Vagina (tissue), 2 donors: Measurements from ENCODE around the gene RAB11FIP4. TPM values are rescaled to one million over a fixed set of nuclear protein-coding genes. Genes with fewer than 3 reads are reported as not detected.
A peak's percentile ranks its signal among the peaks of the same experiment; 100 is the strongest.

ENCODE experiments used
- DNase-seq, 2 donors: peaks; one replicate each; pipeline ENCODE4 v3.0.0-alpha.2; 2017; ENCODE audit errors: extremely low spot score in 2 of 2
- H3K27ac ChIP-seq: fragments of 200-600 bp; sonication (generic); one replicate; pipeline ENCODE4 v1.5.1; 2019
- H3K27me3 ChIP-seq: fragments of 200-600 bp; sonication (generic); one replicate; pipeline ENCODE4 v1.5.1; 2019
- H3K36me3 ChIP-seq, 2 donors: fragments of 200-600 bp; sonication (generic); one replicate each; pipeline ENCODE4 v1.5.1; 2017 to 2019
- H3K4me1 ChIP-seq: fragments of 200-600 bp; sonication (generic); one replicate; pipeline ENCODE4 v1.5.1; 2019
- H3K4me3 ChIP-seq, 2 donors: fragments of 200-600 bp; sonication (generic); 1 replicate in 1 of 2; 2 replicates in 1 of 2; pipeline ENCODE4 v1.5.1; 2016 to 2019
- H3K9me3 ChIP-seq: fragments of 200-600 bp; sonication (generic); one replicate; pipeline ENCODE4 v1.5.1; 2019
- CTCF ChIP-seq, 3 experiments: fragments of 450-650 bp in 2 of 3; fragments of 200-600 bp in 1 of 3; sonication (generic) in 1 of 3; IDR thresholded peaks; one replicate each; pipeline ENCODE4 v1.5.1; 2017 to 2019; ENCODE audit warnings: antibody characterized with exemption in 3 of 3, mild to moderate bottlenecking in 2 of 3, moderate library complexity in 2 of 3
- POLR2A ChIP-seq, 2 donors: fragments of 450-650 bp; IDR thresholded peaks; one replicate each; pipeline ENCODE4 v1.6.1; 2017; ENCODE audit warnings: antibody characterized with exemption in 2 of 2, mild to moderate bottlenecking in 2 of 2, moderate library complexity in 2 of 2
- POLR2AphosphoS5 ChIP-seq, 2 donors: sonication (generic); formaldehyde crosslinking; IDR thresholded peaks; one replicate each; pipeline ENCODE4 v1.9.0; 2017; ENCODE audit warnings: antibody characterized with exemption in 2 of 2, mild to moderate bottlenecking in 2 of 2, low read depth in 1 of 2; ENCODE audit not compliant: insufficient read depth in 1 of 2
- intact Hi-C: fragments of 100-400 bp; cut with DNase I; formaldehyde crosslinking; loops from one replicate; pipeline ENCODE4 v1.15.1; 2023
- total RNA-seq: library from RNA; depleted of rRNA; stranded (reverse); fragments of >200 nt; gene quantifications from one replicate; pipeline ENCODE4 v1.2.3, GENCODE V29; 2016

RAB11FIP4 gene
- total RNA-seq, 1 donor from 2014 or later = 11.0 TPM

- TF ChIP-seq POLR2A (IDR thresholded peaks at IDR 0.05) = no peak
- TF ChIP-seq CTCF (IDR thresholded peaks at IDR 0.05) = no peak
- TF ChIP-seq POLR2AphosphoS5 (IDR thresholded peaks at IDR 0.05; ENCODE audit: insufficient read depth in 1 of 2, low read depth in 1 of 2) = no peak
- Histone ChIP-seq H3K9me3 (no peaks in the 10 kb centered on the region), H3K4me3 (no peak overlapping the region), H3K27me3 (no peaks in the 10 kb centered on the region), H3K27ac (no peak overlapping the region), H3K36me3 (no peaks in the 10 kb centered on the region), H3K4me1 (peaks cover 18% of the 10 kb centered on the region)
- intact Hi-C loops = no loop called here
- DNase-seq = peak; percentile 54 to 64
Observed at GRCh38 chr17:31393749-31394146, 2.3 kb downstream of the RAB11FIP4 start.

- Histone ChIP-seq H3K4me1 (peaks cover 18% of the 10 kb centered on the region), H3K4me3 (no peak overlapping the region), H3K27me3 (no peaks in the 10 kb centered on the region), H3K9me3 (no peaks in the 10 kb centered on the region), H3K36me3 (no peaks in the 10 kb centered on the region), H3K27ac (no peak overlapping the region)
- peak in 1 of 2 donors; percentile 43 for DNase-seq
- TF ChIP-seq POLR2AphosphoS5 (IDR thresholded peaks at IDR 0.05; ENCODE audit: insufficient read depth in 1 of 2, low read depth in 1 of 2) (no peak), CTCF (IDR thresholded peaks at IDR 0.05) (no peak), POLR2A (IDR thresholded peaks at IDR 0.05) (no peak)
- intact Hi-C loops = no loop called here
Observed at GRCh38 chr17:31394544-31394943, 3.1 kb downstream of the RAB11FIP4 start.

- H3K36me3 ChIP-seq = no peaks in the 10 kb centered on the region
- no peak overlapping the region for H3K4me3 ChIP-seq
- H3K9me3 ChIP-seq = no peaks in the 10 kb centered on the region
- H3K27ac ChIP-seq = no peak overlapping the region
- TF ChIP-seq POLR2AphosphoS5 (IDR thresholded peaks at IDR 0.05; ENCODE audit: insufficient read depth in 1 of 2, low read depth in 1 of 2) = no peak
- TF ChIP-seq CTCF (IDR thresholded peaks at IDR 0.05) = no peak
- TF ChIP-seq POLR2A (IDR thresholded peaks at IDR 0.05) = no peak
- no peaks in the 10 kb centered on the region for H3K27me3 ChIP-seq
- intact Hi-C loops = no loop called here
- DNase-seq = peak; percentile 47 to 67
- peaks cover 5% of the 10 kb centered on the region for H3K4me1 ChIP-seq
Observed at GRCh38 chr17:31397256-31397939, 5.9 kb downstream of the RAB11FIP4 start.

DNA sequence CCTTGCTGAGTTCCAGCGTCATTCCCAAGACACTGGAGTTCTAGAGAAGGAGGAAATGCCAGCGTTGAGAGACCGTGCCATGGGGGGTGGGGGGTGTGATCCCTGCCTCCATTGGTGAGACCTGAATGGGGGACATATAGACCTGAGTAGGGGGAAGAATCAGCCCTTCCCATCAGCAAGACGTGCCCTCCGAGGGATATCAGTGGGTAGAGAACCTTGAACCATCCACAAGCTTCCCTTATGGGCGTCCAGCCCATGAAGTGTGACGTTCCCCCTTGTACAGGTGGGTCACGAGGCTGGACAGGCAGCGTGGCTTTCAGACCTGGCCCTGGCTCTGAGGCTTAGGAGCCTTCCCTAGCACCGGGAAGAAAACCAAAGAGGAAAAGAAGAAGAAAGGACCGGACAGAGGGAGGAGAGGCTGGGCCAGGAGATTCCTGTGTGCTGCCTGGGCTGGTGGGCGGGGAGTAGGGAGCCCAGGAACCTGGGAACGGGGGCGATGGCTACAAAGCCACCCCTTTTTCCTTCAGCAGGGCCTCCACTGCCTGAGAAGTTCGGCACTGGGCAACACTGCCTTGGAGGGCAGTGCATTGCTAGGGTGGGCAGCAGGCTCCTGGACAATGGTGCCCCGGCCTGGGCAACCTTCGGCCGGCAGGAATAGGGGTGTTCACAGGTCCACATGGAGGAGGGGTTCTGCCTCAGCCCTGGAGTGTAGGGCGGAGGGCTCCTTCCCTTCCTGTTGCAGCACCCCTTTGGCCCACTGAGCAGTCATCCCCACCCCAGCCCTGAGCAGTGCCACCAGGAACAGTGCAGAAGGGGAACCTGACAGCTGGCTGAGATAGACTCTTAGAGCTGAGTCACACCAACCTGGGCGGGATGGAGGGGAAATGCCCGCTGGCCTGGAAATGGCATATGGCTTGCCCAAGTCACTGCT is 7.2 kb downstream of the RAB11FIP4 start:
- Histone ChIP-seq H3K27me3 (no peaks in the 10 kb centered on the region), H3K4me3 (no peak overlapping the region), H3K9me3 (no peaks in the 10 kb centered on the region), H3K27ac (no peak overlapping the region), H3K4me1 (no peaks in the 10 kb centered on the region), H3K36me3 (no peaks in the 10 kb centered on the region)
- TF ChIP-seq POLR2AphosphoS5 (IDR thresholded peaks at IDR 0.05; ENCODE audit: insufficient read depth in 1 of 2, low read depth in 1 of 2) (no peak), CTCF (IDR thresholded peaks at IDR 0.05) (no peak), POLR2A (IDR thresholded peaks at IDR 0.05) (no peak)
- intact Hi-C loops = no loop called here
- DNase-seq = peak; percentile 71 to 79
